Epidermal melanocyte (primary cell): ENCODE results near the gene ZNG1C.
"Not testable (repeated sequence)": the region's sequence is repeated elsewhere in the genome, so short reads cannot be mapped to it uniquely, and the experiment has no call there.

Experiments
- DNase-seq: peaks from one replicate; pipeline ENCODE4 v3.0.0; 2011; ENCODE audit warnings: low spot score; ENCODE audit not compliant: insufficient read length

ZNG1C gene

GRCh38 chr9:68241683-68242082, at the start of gene ZNG1C:
Gene ZNG1C, plus strand, starts transcription at chr9:68241983. Its CDS starts 49 bp downstream, at chr9:68242032.
- DNase-seq = not testable (repeated sequence)

GRCh38 chr9:68242437-68242836, 654 bp downstream of the ZNG1C start:
- not testable (repeated sequence) for DNase-seq

GRCh38 chr9:68281041-68281440, 39.3 kb downstream of the ZNG1C start:
- DNase-seq = not testable (repeated sequence)

- not testable (repeated sequence) for DNase-seq
Observed at GRCh38 chr9:68302567-68302966, 60.8 kb downstream of the ZNG1C start, which contains the start of gene FOXD4L3. Gene FOXD4L3, plus strand, starts transcription at chr9:68302867. Its CDS starts 85 bp downstream, at chr9:68302952.

GRCh38 chr9:68303771-68304170, 62.0 kb downstream of the ZNG1C start:
- DNase-seq = not testable (repeated sequence)

- DNase-seq = not testable (repeated sequence)
Observed at GRCh38 chr9:68304212-68304611, 62.4 kb downstream of the ZNG1C start.

- not testable (repeated sequence) for DNase-seq
Observed at GRCh38 chr9:68304777-68305176, 63.0 kb downstream of the ZNG1C start.

GRCh38 chr9:68305680-68306285, 64.0 kb downstream of the ZNG1C start:
- DNase-seq = not testable (repeated sequence)

GRCh38 chr9:68306391-68306964, 64.7 kb downstream of the ZNG1C start:
- DNase-seq = not testable (repeated sequence)

- DNase-seq = not testable (repeated sequence)
Observed at GRCh38 chr9:68307127-68307526, 65.3 kb downstream of the ZNG1C start.

GRCh38 chr9:68307654-68308053, 65.9 kb downstream of the ZNG1C start:
- DNase-seq = not testable (repeated sequence)

GRCh38 chr9:68311208-68311607, 69.4 kb downstream of the ZNG1C start:
- DNase-seq = not testable (repeated sequence)

- not testable (repeated sequence) for DNase-seq
Observed at GRCh38 chr9:68318209-68318608, 76.4 kb downstream of the ZNG1C start.

GRCh38 chr9:68323749-68324148, 82.0 kb downstream of the ZNG1C start:
- DNase-seq = not testable (repeated sequence)

GRCh38 chr9:68324518-68324917, 82.7 kb downstream of the ZNG1C start:
- not testable (repeated sequence) for DNase-seq

- not testable (repeated sequence) for DNase-seq
Observed at GRCh38 chr9:68329106-68329505, 87.3 kb downstream of the ZNG1C start.

- not testable (repeated sequence) for DNase-seq
Observed at GRCh38 chr9:68330531-68331173, 88.9 kb downstream of the ZNG1C start.

- not testable (repeated sequence) for DNase-seq
Observed at GRCh38 chr9:68332122-68332521, 90.3 kb downstream of the ZNG1C start.

- DNase-seq = not testable (repeated sequence)
Observed at GRCh38 chr9:68335935-68336334, 94.2 kb downstream of the ZNG1C start.

GRCh38 chr9:68336639-68337339, 95.0 kb downstream of the ZNG1C start:
- DNase-seq = not testable (repeated sequence)

GRCh38 chr9:68338000-68338399, 96.2 kb downstream of the ZNG1C start:
- DNase-seq = not testable (repeated sequence)
